EH (cell line): ENCODE measurements around the gene AFMID.
"Not testable (repeated sequence)": the region's sequence is repeated elsewhere in the genome, so short reads cannot be mapped to it uniquely, and the experiment has no call there.

Experiments used
- DNase-seq: peaks from one replicate; pipeline ENCODE4 v3.0.0-alpha.2; 2015; ENCODE audit warnings: low read depth

Gene AFMID

GRCh38 chr17:78238823-78239488 is 51.8 kb downstream of the AFMID start:
- DNase-seq = no peak

GRCh38 chr17:78239489-78239931 is 52.3 kb downstream of the AFMID start:
- no peak for DNase-seq

- no peak for DNase-seq
Observed at GRCh38 chr17:78240012-78240655, 53.0 kb downstream of the AFMID start.

GRCh38 chr17:78240839-78241238 is 53.7 kb downstream of the AFMID start:
- DNase-seq = no peak

GRCh38 chr17:78241277-78242023 is 54.3 kb downstream of the AFMID start:
- DNase-seq = peak; percentile 68

GRCh38 chr17:78242024-78242742 is 55.0 kb downstream of the AFMID start:
- peak; percentile 40 for DNase-seq

- no peak for DNase-seq
Observed at GRCh38 chr17:78247304-78247703, 60.1 kb downstream of the AFMID start.

- no peak for DNase-seq
Observed at GRCh38 chr17:78248051-78248914, 61.1 kb downstream of the AFMID start.

GRCh38 chr17:78249074-78249817 is 62.1 kb downstream of the AFMID start:
- no peak for DNase-seq

- DNase-seq = no peak
Observed at GRCh38 chr17:78249818-78250806, 63.0 kb downstream of the AFMID start.

GRCh38 chr17:78250891-78251772 is 64.0 kb downstream of the AFMID start:
- DNase-seq = peak; percentile 86

- DNase-seq = no peak
Observed at GRCh38 chr17:78251773-78252103, 64.6 kb downstream of the AFMID start.

- no peak for DNase-seq
Observed at GRCh38 chr17:78252111-78252634, 65.0 kb downstream of the AFMID start.

- DNase-seq = no peak
Observed at GRCh38 chr17:78252701-78253635, 65.8 kb downstream of the AFMID start.

GRCh38 chr17:78253636-78253945 is 66.4 kb downstream of the AFMID start:
- DNase-seq = not testable (repeated sequence)

GRCh38 chr17:78253946-78254672 is 66.9 kb downstream of the AFMID start:
- DNase-seq = peak; percentile 80
